Measurements from ENCODE around the gene FECH.

FECH gene

GRCh38 chr18:57550510-57550909 lies 36.0 kb downstream of the FECH start:
- Histone ChIP-seq H4K91ac (ENCODE audit: low read length) (no peak overlapping the region), H3K36me3 (ENCODE audit: control insufficient read depth in 1 of 2, insufficient read depth in 2 of 2, low read depth in 1 of 2, low read length in 2 of 2) (peaks cover 22 to 44% of the 10 kb centered on the region in 2 experiments), H2BK12ac (ENCODE audit: low read length in 2 of 2) (no peak overlapping the region), H3K4me3 (ENCODE audit: insufficient read depth in 1 of 2, low read depth in 1 of 2, low read length in 2 of 2) (no peak overlapping the region), H2BK5ac (ENCODE audit: low read depth, low read length, poor library complexity, severe bottlenecking) (no peak overlapping the region), H3K27me3 (ENCODE audit: control insufficient read depth in 1 of 2, insufficient read depth in 1 of 2, low read length in 2 of 2) (no peaks in the 10 kb centered on the region), H3K27ac (ENCODE audit: low read length, poor library complexity, severe bottlenecking) (no peak overlapping the region), H3K79me1 (replicated peaks; ENCODE audit: low read length, poor library complexity, severe bottlenecking) (no peaks in the 10 kb centered on the region), H2AFZ (ENCODE audit: low read depth, low read length) (no peak overlapping the region), H3K14ac (ENCODE audit: low read length in 2 of 2) (no peak overlapping the region), H2AK5ac (ENCODE audit: low read length, severe bottlenecking) (no peak overlapping the region), H2BK120ac (ENCODE audit: low read depth, low read length) (no peak overlapping the region), H3K4me1 (ENCODE audit: control insufficient read depth, insufficient read depth, low read depth, low read length) (peaks cover 2% of the 10 kb centered on the region), H4K8ac (ENCODE audit: low read length) (no peak overlapping the region), H3K4me2 (ENCODE audit: low read length, poor library complexity, severe bottlenecking) (no peak overlapping the region), H3K4ac (ENCODE audit: low read depth in 1 of 2, low read length in 2 of 2) (no peak overlapping the region), H3K9ac (ENCODE audit: low read length) (no peak overlapping the region), H3K18ac (ENCODE audit: low read depth in 1 of 2, low read length in 2 of 2) (no peak overlapping the region), H2BK15ac (ENCODE audit: low read depth, poor library complexity, severe bottlenecking) (no peak overlapping the region), H3K23ac (ENCODE audit: low read length in 2 of 2) (no peak overlapping the region), H3K9me3 (ENCODE audit: control insufficient read depth, low read length) (no peaks in the 10 kb centered on the region)
- WGBS = 95% methylated on average over 10 of the region's 10 CpGs
- no peak for DNase-seq

GRCh38 chr18:57547260-57547659 lies 39.2 kb downstream of the FECH start:
- no peak overlapping the region for H3K4me3 ChIP-seq (ENCODE audit: insufficient read depth in 1 of 2, low read depth in 1 of 2, low read length in 2 of 2)
- H3K4me2 ChIP-seq (ENCODE audit: low read length, poor library complexity, severe bottlenecking) = no peak overlapping the region

GRCh38 chr18:57544936-57545660 lies 41.4 kb downstream of the FECH start:
- Histone ChIP-seq H3K4me1 (ENCODE audit: control insufficient read depth, insufficient read depth, low read depth, low read length) (peaks cover 2% of the 10 kb centered on the region), H3K14ac (ENCODE audit: low read length in 2 of 2) (no peak overlapping the region), H2BK120ac (ENCODE audit: low read depth, low read length) (no peak overlapping the region), H3K27ac (ENCODE audit: low read length, poor library complexity, severe bottlenecking) (no peak overlapping the region), H3K18ac (ENCODE audit: low read depth in 1 of 2, low read length in 2 of 2) (no peak overlapping the region), H3K4me2 (ENCODE audit: low read length, poor library complexity, severe bottlenecking) (no peak overlapping the region), H2AFZ (ENCODE audit: low read depth, low read length) (no peak overlapping the region), H3K36me3 (ENCODE audit: control insufficient read depth in 1 of 2, insufficient read depth in 2 of 2, low read depth in 1 of 2, low read length in 2 of 2) (peaks cover 4% of the 10 kb centered on the region in 2 experiments), H4K91ac (ENCODE audit: low read length) (no peak overlapping the region), H2BK15ac (ENCODE audit: low read depth, poor library complexity, severe bottlenecking) (no peak overlapping the region), H4K8ac (ENCODE audit: low read length) (no peak overlapping the region), H2BK5ac (ENCODE audit: low read depth, low read length, poor library complexity, severe bottlenecking) (no peak overlapping the region), H3K79me1 (replicated peaks; ENCODE audit: low read length, poor library complexity, severe bottlenecking) (no peaks in the 10 kb centered on the region), H3K23ac (ENCODE audit: low read length in 2 of 2) (no peak overlapping the region), H3K9ac (ENCODE audit: low read length) (no peak overlapping the region), H3K27me3 (ENCODE audit: control insufficient read depth in 1 of 2, insufficient read depth in 1 of 2, low read length in 2 of 2) (no peaks in the 10 kb centered on the region), H3K4me3 (ENCODE audit: insufficient read depth in 1 of 2, low read depth in 1 of 2, low read length in 2 of 2) (no peak overlapping the region), H3K4ac (ENCODE audit: low read depth in 1 of 2, low read length in 2 of 2) (no peak overlapping the region), H3K9me3 (ENCODE audit: control insufficient read depth, low read length) (no peaks in the 10 kb centered on the region), H2BK12ac (ENCODE audit: low read length in 2 of 2) (no peak overlapping the region), H2AK5ac (ENCODE audit: low read length, severe bottlenecking) (no peak overlapping the region)
- WGBS = 77% methylated on average over 8 of the region's 8 CpGs
- DNase-seq = no peak

More at GRCh38 chr18:57547260-57547659, 39.2 kb downstream of the FECH start:
- Histone ChIP-seq H3K23ac (ENCODE audit: low read length in 2 of 2) (no peak overlapping the region), H2BK12ac (ENCODE audit: low read length in 2 of 2) (no peak overlapping the region), H2AK5ac (ENCODE audit: low read length, severe bottlenecking) (no peak overlapping the region), H3K79me1 (replicated peaks; ENCODE audit: low read length, poor library complexity, severe bottlenecking) (no peaks in the 10 kb centered on the region), H3K4ac (ENCODE audit: low read depth in 1 of 2, low read length in 2 of 2) (no peak overlapping the region), H3K14ac (ENCODE audit: low read length in 2 of 2) (no peak overlapping the region), H3K27me3 (ENCODE audit: control insufficient read depth in 1 of 2, insufficient read depth in 1 of 2, low read length in 2 of 2) (no peaks in the 10 kb centered on the region), H2AFZ (ENCODE audit: low read depth, low read length) (no peak overlapping the region), H3K18ac (ENCODE audit: low read depth in 1 of 2, low read length in 2 of 2) (no peak overlapping the region), H2BK15ac (ENCODE audit: low read depth, poor library complexity, severe bottlenecking) (no peak overlapping the region), H3K36me3 (ENCODE audit: control insufficient read depth in 1 of 2, insufficient read depth in 2 of 2, low read depth in 1 of 2, low read length in 2 of 2) (peaks cover 10 to 18% of the 10 kb centered on the region in 2 experiments), H3K9me3 (ENCODE audit: control insufficient read depth, low read length) (no peaks in the 10 kb centered on the region), H3K4me1 (ENCODE audit: control insufficient read depth, insufficient read depth, low read depth, low read length) (peaks cover 2% of the 10 kb centered on the region), H2BK5ac (ENCODE audit: low read depth, low read length, poor library complexity, severe bottlenecking) (no peak overlapping the region), H4K8ac (ENCODE audit: low read length) (no peak overlapping the region), H3K9ac (ENCODE audit: low read length) (no peak overlapping the region), H2BK120ac (ENCODE audit: low read depth, low read length) (no peak overlapping the region), H3K27ac (ENCODE audit: low read length, poor library complexity, severe bottlenecking) (no peak overlapping the region), H4K91ac (ENCODE audit: low read length) (no peak overlapping the region)
- no peak for DNase-seq
- 100% methylated on average over 4 of the region's 4 CpGs for WGBS

- WGBS = 81% methylated on average over 8 of the region's 8 CpGs
- H2AK5ac ChIP-seq (ENCODE audit: low read length, severe bottlenecking) = no peak overlapping the region
- H3K14ac ChIP-seq (ENCODE audit: low read length in 2 of 2) = no peak overlapping the region
- no peak overlapping the region for H2BK120ac ChIP-seq (ENCODE audit: low read depth, low read length)
- H2AFZ ChIP-seq (ENCODE audit: low read depth, low read length) = no peak overlapping the region
- H3K4me3 ChIP-seq (ENCODE audit: insufficient read depth in 1 of 2, low read depth in 1 of 2, low read length in 2 of 2) = no peak overlapping the region
- no peaks in the 10 kb centered on the region for H3K27me3 ChIP-seq (ENCODE audit: control insufficient read depth in 1 of 2, insufficient read depth in 1 of 2, low read length in 2 of 2)
- H4K8ac ChIP-seq (ENCODE audit: low read length) = no peak overlapping the region
- H3K4me2 ChIP-seq (ENCODE audit: low read length, poor library complexity, severe bottlenecking) = no peak overlapping the region
- H3K36me3 ChIP-seq (ENCODE audit: control insufficient read depth in 1 of 2, insufficient read depth in 2 of 2, low read depth in 1 of 2, low read length in 2 of 2) = no peaks in the 10 kb centered on the region
- no peak overlapping the region for H2BK12ac ChIP-seq (ENCODE audit: low read length in 2 of 2)
- no peak overlapping the region for H3K18ac ChIP-seq (ENCODE audit: low read depth in 1 of 2, low read length in 2 of 2)
- peaks cover 2% of the 10 kb centered on the region for H3K4me1 ChIP-seq (ENCODE audit: control insufficient read depth, insufficient read depth, low read depth, low read length)
- H4K91ac ChIP-seq (ENCODE audit: low read length) = no peak overlapping the region
- no peak for DNase-seq
- H3K9ac ChIP-seq (ENCODE audit: low read length) = no peak overlapping the region
- no peak overlapping the region for H2BK5ac ChIP-seq (ENCODE audit: low read depth, low read length, poor library complexity, severe bottlenecking)
- no peaks in the 10 kb centered on the region for H3K79me1 ChIP-seq (replicated peaks; ENCODE audit: low read length, poor library complexity, severe bottlenecking)
- no peak overlapping the region for H3K23ac ChIP-seq (ENCODE audit: low read length in 2 of 2)
- no peak overlapping the region for H2BK15ac ChIP-seq (ENCODE audit: low read depth, poor library complexity, severe bottlenecking)
- H3K4ac ChIP-seq (ENCODE audit: low read depth in 1 of 2, low read length in 2 of 2) = no peak overlapping the region
- H3K27ac ChIP-seq (ENCODE audit: low read length, poor library complexity, severe bottlenecking) = no peak overlapping the region
- no peaks in the 10 kb centered on the region for H3K9me3 ChIP-seq (ENCODE audit: control insufficient read depth, low read length)
Observed at GRCh38 chr18:57543560-57543959, 42.9 kb downstream of the FECH start.
